Spleen (tissue), 7 donors: ENCODE results near the gene CDHR2.

ENCODE experiments used
- CTCF ChIP-seq, 11 experiments: fragments of 200-600 bp in 7 of 11; fragments of 450-650 bp in 4 of 11; sonication (generic) in 4 of 11; IDR thresholded peaks in 8 of 11; conservative IDR thresholded peaks in 3 of 11; 1 replicate in 7 of 11; 2 replicates in 4 of 11; pipeline versions ENCODE4 v1.4.0 to v1.8.0; 2016 to 2021; ENCODE audit warnings: antibody characterized with exemption in 11 of 11, inconsistent platforms in 4 of 11, mild to moderate bottlenecking in 1 of 11
- POLR2A ChIP-seq, 3 donors: fragments of 450-650 bp; IDR thresholded peaks; one replicate each; pipeline ENCODE4 v1.5.1; 2017; ENCODE audit warnings: antibody characterized with exemption in 3 of 3, mild to moderate bottlenecking in 1 of 3
- POLR2AphosphoS5 ChIP-seq, 3 donors: sonication (generic); formaldehyde crosslinking; IDR thresholded peaks; one replicate each; pipeline ENCODE4 v1.5.1; 2017; ENCODE audit warnings: antibody characterized with exemption in 3 of 3
- donor health status: DM: no; HTN: no; CAD: no; lungs with moderate emphysema.
- donor health status: DM: no; HTN: no; CAD: no.
- donor health status: DM: no; HTN: no; CAD: no.

GRCh38 chr5:176552332-176552869 lies 3.3 kb downstream of the CDHR2 start:
- TF ChIP-seq POLR2A (IDR thresholded peaks at IDR 0.05) (no peak), CTCF (IDR thresholded peaks at IDR 0.05 in 8 of 11, conservative IDR thresholded peaks at IDR 0.05 in 3 of 11) (no peak), POLR2AphosphoS5 (IDR thresholded peaks at IDR 0.05) (no peak)
